HG03135 (cell line): ENCODE measurements around the gene ATOH8.

Experiments used
- ATAC-seq: cut with Tn5 transposase; IDR thresholded peaks from one replicate; pipeline ENCODE4 v1.9.1; 2021; ENCODE audit warnings: mild to moderate bottlenecking, moderate library complexity; ENCODE audit not compliant: unreplicated experiment

ATOH8 gene

GRCh38 chr2:85750587-85751575 is 2.9 kb upstream of the ATOH8 start:
- ATAC-seq, result no peak

GRCh38 chr2:85751627-85752026 is 2.2 kb upstream of the ATOH8 start:
- ATAC-seq, result no peak

GRCh38 chr2:85753035-85753524 is 711 bp upstream of the ATOH8 start:
- no peak for ATAC-seq

- no peak for ATAC-seq
Observed at GRCh38 chr2:85754313-85755095, 713 bp downstream of the ATOH8 start.

- ATAC-seq, result no peak
Observed at GRCh38 chr2:85755122-85756027, 1.6 kb downstream of the ATOH8 start.

GRCh38 chr2:85756195-85756594 is 2.4 kb downstream of the ATOH8 start:
- ATAC-seq, result no peak

- ATAC-seq, result no peak
Observed at GRCh38 chr2:85756822-85757435, 3.1 kb downstream of the ATOH8 start.

- no peak for ATAC-seq
Observed at GRCh38 chr2:85757860-85758259, 4.1 kb downstream of the ATOH8 start.

GRCh38 chr2:85758361-85759256 is 4.8 kb downstream of the ATOH8 start:
- ATAC-seq, result no peak

GRCh38 chr2:85759257-85759613 is 5.4 kb downstream of the ATOH8 start:
- no peak for ATAC-seq

- no peak for ATAC-seq
Observed at GRCh38 chr2:85760371-85760770, 6.6 kb downstream of the ATOH8 start.

- no peak for ATAC-seq
Observed at GRCh38 chr2:85760872-85761271, 7.1 kb downstream of the ATOH8 start.

GRCh38 chr2:85761512-85761944 is 7.7 kb downstream of the ATOH8 start:
- ATAC-seq, result no peak

- ATAC-seq, result no peak
Observed at GRCh38 chr2:85761946-85762345, 8.2 kb downstream of the ATOH8 start.

- no peak for ATAC-seq
Observed at GRCh38 chr2:85763132-85763531, 9.3 kb downstream of the ATOH8 start.

GRCh38 chr2:85763831-85764230 is 10.0 kb downstream of the ATOH8 start:
- no peak for ATAC-seq

GRCh38 chr2:85765081-85765731 is 11.4 kb downstream of the ATOH8 start:
- no peak for ATAC-seq

- no peak for ATAC-seq
Observed at GRCh38 chr2:85766229-85766628, 12.4 kb downstream of the ATOH8 start.
